ENCODE measurements around the gene MED15. TPM values are rescaled to one million over a fixed set of nuclear protein-coding genes. Genes with fewer than 3 reads are reported as not detected.
A peak's percentile ranks its signal among the peaks of the same experiment; 100 is the strongest.

The MED15 gene
- total RNA-seq, 3 donors from 2014 or later (not counting 1 experiment from before 2014, with no cell fraction given), result 269 to 291 (median 270) TPM

GRCh38 chr22:20488946-20489345 is 18.5 kb upstream of the MED15 start:
- intact Hi-C loops (cut with micrococcal nuclease), result no loop called here

GRCh38 chr22:20490183-20490940 is 17.0 kb upstream of the MED15 start:
- peak in 1 of 2 donors; percentile 34 for DNase-seq
- Histone ChIP-seq H3K9me3 (ENCODE audit: control insufficient read depth, insufficient read depth, low read length) (no peaks in the 10 kb centered on the region), H3K4me1 (ENCODE audit: control insufficient read depth, insufficient read depth, low read length) (peaks cover 14% of the 10 kb centered on the region), H3K27me3 (ENCODE audit: control insufficient read depth, insufficient read depth, low read length) (no peaks in the 10 kb centered on the region), H3K4me3 (ENCODE audit: low read length) (no peak overlapping the region), H3K36me3 (ENCODE audit: control insufficient read depth, insufficient read depth, low read length) (peaks cover 5% of the 10 kb centered on the region), H3K27ac (ENCODE audit: low read length) (no peak overlapping the region)
- Mint-ChIP-seq H3K9me3 (no peaks in the 10 kb centered on the region), H3K27ac (peak overlapping the region; percentile 41 to 51), H3K36me3 (no peaks in the 10 kb centered on the region), H3K4me1 (peaks cover 42 to 46% of the 10 kb centered on the region in 2 donors), H3K27me3 (ENCODE audit: low read depth in 2 of 2) (no peaks in the 10 kb centered on the region), H3K4me3 (no peak overlapping the region)
- no peak for TF ChIP-seq CTCF (IDR thresholded peaks at IDR 0.05)
- 93% methylated on average over 6 of the region's 6 CpGs for WGBS (ENCODE audit: insufficient coverage)
- intact Hi-C loops (cut with micrococcal nuclease), result no loop called here
- ATAC-seq, result no peak

More at GRCh38 chr22:20488946-20489345, 18.5 kb upstream of the MED15 start:
- Mint-ChIP-seq H3K27me3 (ENCODE audit: low read depth in 2 of 2) (no peaks in the 10 kb centered on the region), H3K4me1 (peaks cover 35 to 43% of the 10 kb centered on the region in 2 donors), H3K27ac (peak overlapping the region in 1 of 2 donors; percentile 41), H3K36me3 (no peaks in the 10 kb centered on the region), H3K4me3 (no peak overlapping the region), H3K9me3 (no peaks in the 10 kb centered on the region)
- Histone ChIP-seq H3K36me3 (ENCODE audit: control insufficient read depth, insufficient read depth, low read length) (peaks cover 5% of the 10 kb centered on the region), H3K4me1 (ENCODE audit: control insufficient read depth, insufficient read depth, low read length) (peaks cover 4% of the 10 kb centered on the region), H3K9me3 (ENCODE audit: control insufficient read depth, insufficient read depth, low read length) (no peaks in the 10 kb centered on the region), H3K4me3 (ENCODE audit: low read length) (no peak overlapping the region), H3K27me3 (ENCODE audit: control insufficient read depth, insufficient read depth, low read length) (no peaks in the 10 kb centered on the region), H3K27ac (ENCODE audit: low read length) (no peak overlapping the region)
- WGBS (ENCODE audit: insufficient coverage), result 96% methylated on average over 11 of the region's 11 CpGs
- DNase-seq (no peak), ATAC-seq (no peak)
- no peak for TF ChIP-seq CTCF (IDR thresholded peaks at IDR 0.05)

- ATAC-seq (no peak), DNase-seq (no peak)
- Mint-ChIP-seq H3K4me1 (peaks cover 42 to 46% of the 10 kb centered on the region in 2 donors), H3K27ac (peak overlapping the region in 1 of 2 donors; percentile 41), H3K27me3 (ENCODE audit: low read depth in 2 of 2) (no peaks in the 10 kb centered on the region), H3K4me3 (no peak overlapping the region), H3K9me3 (no peaks in the 10 kb centered on the region), H3K36me3 (no peaks in the 10 kb centered on the region)
- WGBS (ENCODE audit: insufficient coverage), result 100% methylated on average over 1 of the region's 1 CpG
- no peak for TF ChIP-seq CTCF (IDR thresholded peaks at IDR 0.05)
- no peak overlapping the region for H3K4me3 ChIP-seq (ENCODE audit: low read length)
- peaks cover 5% of the 10 kb centered on the region for H3K36me3 ChIP-seq (ENCODE audit: control insufficient read depth, insufficient read depth, low read length)
- no peaks in the 10 kb centered on the region for H3K9me3 ChIP-seq (ENCODE audit: control insufficient read depth, insufficient read depth, low read length)
- intact Hi-C loops (cut with micrococcal nuclease), result no loop called here
- H3K27ac ChIP-seq (ENCODE audit: low read length), result no peak overlapping the region
- H3K27me3 ChIP-seq (ENCODE audit: control insufficient read depth, insufficient read depth, low read length), result no peaks in the 10 kb centered on the region
- peaks cover 15% of the 10 kb centered on the region for H3K4me1 ChIP-seq (ENCODE audit: control insufficient read depth, insufficient read depth, low read length)
Observed at GRCh38 chr22:20490941-20491307, 16.5 kb upstream of the MED15 start.
